HG02938 (cell line): ENCODE measurements around the gene TTLL3.

ENCODE experiments used
- ATAC-seq: cut with Tn5 transposase; IDR thresholded peaks from one replicate; pipeline ENCODE4 v1.9.1; 2021; ENCODE audit warnings: mild to moderate bottlenecking, moderate library complexity; ENCODE audit not compliant: unreplicated experiment

TTLL3 gene

GRCh38 chr3:9780458-9780812, 29.6 kb upstream of the TTLL3 start:
- no peak for ATAC-seq

- no peak for ATAC-seq
Observed at GRCh38 chr3:9780910-9781309, 29.2 kb upstream of the TTLL3 start.

GRCh38 chr3:9781551-9781950, 28.5 kb upstream of the TTLL3 start:
- no peak for ATAC-seq

GRCh38 chr3:9781978-9782603, 28.0 kb upstream of the TTLL3 start:
- ATAC-seq: no peak

GRCh38 chr3:9782770-9783169, 27.3 kb upstream of the TTLL3 start:
- ATAC-seq: no peak

- no peak for ATAC-seq
Observed at GRCh38 chr3:9783954-9784353, 26.1 kb upstream of the TTLL3 start.

GRCh38 chr3:9784965-9785364, 25.1 kb upstream of the TTLL3 start:
- ATAC-seq: no peak

- ATAC-seq: no peak
Observed at GRCh38 chr3:9785602-9786001, 24.5 kb upstream of the TTLL3 start.

GRCh38 chr3:9786209-9786739, 23.8 kb upstream of the TTLL3 start:
- no peak for ATAC-seq

GRCh38 chr3:9786825-9787669, 23.0 kb upstream of the TTLL3 start:
- no peak for ATAC-seq

- ATAC-seq: no peak
Observed at GRCh38 chr3:9787714-9788113, 22.3 kb upstream of the TTLL3 start.

- no peak for ATAC-seq
Observed at GRCh38 chr3:9791127-9791526, 18.9 kb upstream of the TTLL3 start.

- no peak for ATAC-seq
Observed at GRCh38 chr3:9791790-9792404, 18.2 kb upstream of the TTLL3 start.

GRCh38 chr3:9792405-9793160, 17.5 kb upstream of the TTLL3 start, which contains the start of the genes ARPC4 and TADA3:
ARPC4 (plus strand) TSS chr3:9793082; CDS start chr3:9793122, 40 bp downstream.
TADA3 (minus strand) TSS chr3:9792473; CDS start chr3:9791466, 1,007 bp downstream.
- peak; percentile 88 for ATAC-seq

- ATAC-seq: no peak
Observed at GRCh38 chr3:9793161-9793781, 16.8 kb upstream of the TTLL3 start.

- no peak for ATAC-seq
Observed at GRCh38 chr3:9794400-9794799, 15.7 kb upstream of the TTLL3 start.

- ATAC-seq: no peak
Observed at GRCh38 chr3:9795207-9795606, 14.9 kb upstream of the TTLL3 start.

GRCh38 chr3:9797196-9797945, 12.7 kb upstream of the TTLL3 start:
- ATAC-seq: no peak

- no peak for ATAC-seq
Observed at GRCh38 chr3:9800529-9800928, 9.5 kb upstream of the TTLL3 start.

GRCh38 chr3:9803494-9803893, 6.6 kb upstream of the TTLL3 start:
- no peak for ATAC-seq
